Activated CD4-positive, alpha-beta T cell treated with anti-CD3 and anti-CD28 coated beads, Interleukin-2, amount 50 U/mL, for 48 hours (primary cell): ENCODE results near the gene POLR1F.
"Not testable (repeated sequence)": the region's sequence is repeated elsewhere in the genome, so short reads cannot be mapped to it uniquely, and the experiment has no call there.

Source experiments
- DNase-seq, 2 experiments: peaks; one replicate each; pipeline ENCODE4 v3.0.0-alpha.2; 2020

POLR1F gene

DNA sequence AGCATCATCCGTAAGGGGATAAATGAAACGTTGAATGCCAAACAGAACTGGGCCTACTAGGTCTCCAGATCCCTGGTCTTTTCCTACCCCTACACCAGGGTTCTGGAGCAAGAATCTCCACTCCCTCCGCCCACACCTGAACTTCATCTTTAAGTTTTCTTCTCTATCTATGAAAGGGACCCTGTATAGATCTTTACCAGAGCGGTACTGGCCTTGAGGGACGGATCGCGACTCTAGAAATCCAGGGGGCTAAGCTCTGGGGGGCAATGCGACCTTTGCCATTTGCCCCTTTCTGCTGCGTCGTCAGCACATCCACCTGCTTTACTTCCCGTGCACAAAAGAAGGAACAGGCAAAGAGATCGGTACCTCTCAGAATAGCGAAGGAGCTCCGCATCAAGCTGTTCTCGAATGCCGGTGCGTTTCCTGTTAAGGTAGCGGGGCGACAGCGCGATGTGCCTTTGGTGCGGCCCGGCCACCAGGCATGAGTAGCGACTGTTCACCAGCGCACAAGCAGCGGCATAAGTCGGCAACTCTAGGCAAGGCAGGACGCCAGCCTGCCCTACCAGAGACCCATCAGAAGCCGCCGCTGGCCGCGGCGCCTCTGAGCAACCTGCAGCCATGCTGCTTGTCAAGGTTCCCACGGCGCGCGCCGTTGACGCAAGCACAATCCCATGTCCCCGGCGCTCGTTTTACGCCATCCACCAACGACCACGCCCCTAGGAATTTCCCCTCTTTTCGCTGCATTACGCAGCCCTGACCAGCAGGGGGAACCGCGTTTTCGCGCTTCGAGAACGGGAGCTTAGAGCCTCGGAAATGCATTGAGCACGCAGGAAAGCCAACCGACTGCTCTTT lies at the start of gene POLR1F:
POLR1F (minus strand) TSS at position 641 of the 852 bp plus-strand sequence; CDS start at position 620, 21 bp downstream.
- peak; percentile 90 to 94 for DNase-seq

DNA sequence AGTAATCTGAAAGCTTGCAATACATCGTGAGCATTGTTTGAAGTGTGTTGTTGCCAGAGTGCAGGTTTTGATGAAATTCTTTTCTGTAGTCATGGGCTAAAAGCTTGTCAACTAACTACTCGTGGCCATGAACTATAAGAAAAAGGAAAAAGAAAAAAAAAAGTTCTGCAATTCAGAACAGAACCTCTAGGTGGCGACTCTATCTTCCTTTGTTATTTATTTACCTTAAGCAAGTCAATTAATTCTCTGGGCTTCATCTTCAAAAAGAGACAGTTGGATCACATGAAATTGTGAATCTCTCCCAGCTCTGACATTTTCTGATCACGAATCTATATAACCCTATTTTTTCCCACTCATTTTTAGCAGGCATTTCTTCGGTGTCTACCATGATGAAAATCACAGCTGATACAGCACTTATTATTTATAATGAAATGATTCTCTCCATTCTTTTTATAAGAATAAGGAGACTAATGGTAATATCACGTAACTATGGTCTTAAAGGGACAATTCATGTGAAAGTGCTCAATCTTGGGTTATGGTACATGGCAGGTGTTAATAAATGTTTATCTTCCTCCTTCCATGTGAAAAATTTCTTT lies 45.8 kb upstream of the POLR1F start:
- no peak for DNase-seq

DNA sequence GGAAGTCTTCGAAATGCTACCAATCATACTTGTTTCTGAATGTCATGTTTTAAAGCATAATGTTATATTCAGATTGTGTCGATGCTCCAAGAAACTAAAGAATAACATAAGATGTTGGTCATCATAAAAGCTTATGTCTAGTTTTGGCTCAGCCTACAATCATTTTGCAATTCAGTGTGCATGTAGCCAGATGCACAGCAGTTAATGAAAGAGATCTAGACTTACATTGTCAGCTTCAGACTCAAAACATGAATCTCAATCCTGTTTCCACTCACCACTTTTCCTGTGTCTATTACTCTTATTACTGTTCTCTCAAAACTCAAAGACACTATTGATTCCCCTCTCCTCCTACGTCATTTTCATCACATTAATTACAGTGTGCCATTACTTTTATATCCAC lies 43.2 kb upstream of the POLR1F start:
- DNase-seq, result no peak

DNA sequence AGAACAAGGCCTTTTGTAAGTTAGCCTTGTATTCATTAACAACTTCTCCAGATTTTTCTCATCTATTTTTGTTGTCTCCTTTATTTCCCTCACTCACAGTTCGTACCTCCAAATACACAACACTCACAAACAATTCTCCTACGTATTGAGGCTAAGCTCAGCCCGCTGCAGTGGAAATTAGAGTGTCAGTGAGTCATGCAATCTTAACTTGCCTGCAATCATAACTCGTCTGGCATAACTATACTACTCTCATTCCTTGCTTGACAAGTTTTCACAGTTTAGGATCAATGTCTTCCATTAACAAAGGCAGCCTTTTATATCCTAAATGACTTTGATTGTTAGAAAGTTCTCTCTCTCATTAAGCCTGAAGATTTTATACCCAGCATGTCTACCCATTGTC lies 40.8 kb upstream of the POLR1F start:
- no peak for DNase-seq

GRCh38 chr7:19747740-19748339 lies 39.0 kb upstream of the POLR1F start:
- no peak for DNase-seq

DNA sequence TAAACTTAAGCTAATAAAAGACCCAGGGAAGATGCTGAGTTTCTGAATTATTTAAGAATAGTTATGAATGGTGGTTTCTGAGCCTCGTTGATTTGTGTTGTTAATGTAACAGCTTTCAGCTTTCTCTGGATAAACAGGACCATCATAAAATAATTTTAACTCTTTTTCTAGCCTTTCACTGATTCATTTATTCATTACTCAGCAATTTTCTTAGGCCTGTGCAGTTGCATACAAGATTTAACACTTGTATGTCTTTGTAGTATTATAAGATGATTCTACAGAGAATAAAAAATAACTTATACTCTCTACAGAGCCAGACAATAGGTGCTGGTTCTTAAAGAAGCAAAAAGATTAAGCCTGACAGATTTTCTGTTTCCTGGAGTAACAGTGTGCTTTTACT lies 35.2 kb upstream of the POLR1F start:
- DNase-seq, result no peak

- no peak for DNase-seq
Observed at GRCh38 chr7:19728716-19729115, 19.9 kb upstream of the POLR1F start.

- no peak for DNase-seq
Observed at GRCh38 chr7:19725770-19726169, 16.9 kb upstream of the POLR1F start.

- DNase-seq, result no peak
Observed at GRCh38 chr7:19715499-19715898, 6.7 kb upstream of the POLR1F start.

- DNase-seq, result peak; percentile 28 to 43
Observed at GRCh38 chr7:19713676-19714075, 4.8 kb upstream of the POLR1F start.

DNA sequence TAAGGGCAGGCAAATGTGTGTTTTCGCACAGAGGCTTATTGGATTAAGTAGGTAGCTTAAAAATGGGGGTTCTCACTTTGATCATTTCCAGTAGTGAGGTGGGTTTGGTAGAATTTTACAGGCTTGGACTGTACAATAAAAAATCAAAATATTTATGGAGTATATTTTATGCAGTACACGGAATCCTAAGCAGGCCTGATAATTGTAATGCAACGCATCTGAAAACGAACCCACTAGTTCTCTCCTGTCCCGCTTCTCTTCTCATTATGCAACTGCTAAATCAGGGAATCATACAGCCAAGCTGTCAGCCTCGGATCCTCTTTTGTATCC lies 377 bp upstream of the POLR1F start:
- DNase-seq, result no peak

GRCh38 chr7:19707240-19707639 lies 1.6 kb downstream of the POLR1F start:
- DNase-seq, result no peak

- DNase-seq, result no peak
Observed at GRCh38 chr7:19705663-19706062, 3.2 kb downstream of the POLR1F start.

DNA sequence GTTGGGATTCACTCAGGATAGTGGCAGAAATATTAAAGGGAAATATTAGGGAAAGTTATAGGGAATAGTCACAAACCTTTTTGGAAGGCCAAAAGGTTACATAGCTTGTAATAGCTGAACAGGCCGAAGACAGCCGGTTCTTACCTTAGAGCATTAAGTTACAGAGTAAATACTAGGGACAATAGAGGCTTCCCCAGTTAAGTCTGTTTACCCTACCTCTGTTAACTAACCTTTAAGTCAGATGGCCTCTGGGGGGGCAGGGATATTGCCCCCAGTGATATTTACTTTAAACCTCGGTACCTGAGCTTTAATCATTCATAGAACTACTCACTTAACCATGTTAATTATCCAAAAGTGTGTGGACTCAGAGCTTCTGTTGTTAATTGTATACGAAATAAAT lies 7.4 kb downstream of the POLR1F start:
- DNase-seq, result no peak

GRCh38 chr7:19700936-19701335 lies 7.9 kb downstream of the POLR1F start:
- no peak for DNase-seq

GRCh38 chr7:19698331-19698730 lies 10.5 kb downstream of the POLR1F start:
- DNase-seq, result no peak

DNA sequence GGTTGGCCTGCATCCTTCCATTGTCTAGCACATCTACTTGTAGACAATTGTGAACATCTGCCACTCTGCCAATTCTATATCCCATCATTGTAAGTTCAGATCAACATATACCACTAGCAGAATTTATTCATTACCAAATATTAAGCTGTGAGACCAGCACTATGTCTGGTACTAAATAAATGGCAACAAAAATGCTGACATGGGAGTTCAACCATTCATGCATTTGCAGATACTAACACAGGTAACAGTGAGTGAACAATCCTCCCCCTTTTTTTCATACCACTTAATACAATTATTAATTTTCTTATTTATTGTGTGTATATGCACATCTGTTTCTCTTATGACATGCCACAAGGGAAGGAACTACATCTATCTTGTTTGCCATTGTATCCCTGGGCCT lies 11.9 kb downstream of the POLR1F start:
- DNase-seq, result no peak

DNA sequence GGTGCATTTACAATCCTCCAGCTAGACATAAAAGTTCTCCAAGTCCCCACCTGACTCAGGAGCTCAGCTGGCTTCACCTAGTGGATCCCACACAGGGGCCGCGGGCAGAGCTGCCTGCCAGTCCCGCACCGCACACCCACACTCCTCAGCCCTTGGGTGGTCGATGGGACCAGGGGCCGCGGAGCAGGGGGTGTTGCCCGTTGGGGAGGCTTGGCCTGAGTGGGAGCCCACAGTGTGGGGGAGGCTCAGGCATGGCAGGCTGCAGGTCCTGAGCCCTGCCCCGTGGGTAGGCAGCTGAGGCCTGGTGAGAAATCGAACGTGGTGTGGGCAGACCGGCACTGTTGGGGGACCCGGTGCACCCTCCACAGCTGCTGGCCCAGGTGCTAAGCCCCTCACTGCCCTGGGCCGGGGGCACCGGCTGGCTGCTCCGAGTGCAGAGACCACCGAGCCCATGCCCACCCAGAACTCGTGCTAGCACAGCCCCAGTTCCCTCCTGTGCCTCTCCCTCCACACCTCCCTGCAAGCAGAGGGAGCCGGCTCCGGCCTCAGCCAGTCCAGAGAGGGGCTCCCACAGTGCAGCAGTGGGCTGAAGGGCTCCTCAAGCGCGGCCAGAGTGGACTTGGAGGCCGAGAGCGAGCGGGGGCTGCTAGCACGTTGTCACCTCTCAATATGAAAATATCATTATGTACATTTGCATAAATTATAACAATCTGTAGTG lies 16.6 kb downstream of the POLR1F start:
- no peak for DNase-seq

DNA sequence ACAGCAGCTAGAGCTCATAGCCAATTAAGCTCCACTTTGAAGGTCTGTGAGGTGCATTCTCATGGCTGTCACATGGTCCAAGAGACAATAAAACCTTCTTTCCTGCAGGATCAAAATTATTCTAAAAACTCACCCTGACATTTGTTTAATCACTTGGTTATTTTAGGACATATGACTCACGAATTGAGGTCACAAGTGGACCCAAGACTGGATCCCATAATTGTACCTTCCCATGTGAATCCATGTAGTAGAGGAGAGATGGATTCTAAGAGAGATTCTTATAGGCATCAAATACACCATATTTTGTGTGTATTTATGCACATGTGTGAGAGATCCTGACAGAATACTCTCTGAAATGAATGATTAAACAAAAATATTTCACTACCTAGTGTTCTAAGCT lies 18.1 kb downstream of the POLR1F start:
- DNase-seq, result no peak

- not testable (repeated sequence) for DNase-seq
Observed at GRCh38 chr7:19689130-19689529, 19.7 kb downstream of the POLR1F start.

- no peak for DNase-seq
Observed at GRCh38 chr7:19681596-19681995, 27.2 kb downstream of the POLR1F start.

GRCh38 chr7:19677180-19677579 lies 31.7 kb downstream of the POLR1F start:
- DNase-seq, result no peak

DNA sequence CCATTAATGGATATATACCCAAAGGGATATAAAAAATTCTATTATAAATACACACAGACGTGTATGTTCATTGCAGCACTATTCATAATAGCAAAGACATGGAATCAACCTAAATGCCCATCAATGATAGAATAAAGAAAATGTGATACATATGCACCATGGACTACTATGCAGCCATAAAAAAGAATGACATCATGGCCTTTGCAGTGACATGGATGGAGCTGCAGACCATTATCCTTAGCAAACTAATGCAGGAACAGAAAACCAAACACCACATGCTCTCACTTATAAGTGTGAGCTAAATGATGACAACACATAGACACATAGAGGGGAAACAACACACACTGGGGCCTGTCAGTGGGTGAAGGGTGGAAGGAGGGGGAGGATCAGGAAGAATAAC lies 33.0 kb downstream of the POLR1F start:
- DNase-seq, result no peak
